Measurements from ENCODE around the gene ELF5.

- TF ChIP-seq MAX (IDR thresholded peaks at IDR 0.05; ENCODE audit: insufficient read depth, insufficient read length) (no peak), POLR2A (IDR thresholded peaks at IDR 0.05; ENCODE audit: low read depth, low read length) (no peak)
These were observed 54.0 kb downstream of the ELF5 start for GRCh38 chr11:34459507-34460162.

Measured in endothelial cell of umbilical vein (primary cell).